COLO829 (cell line): Measurements from ENCODE around the gene HOXD9.

Experiments
- DNase-seq: peaks from one replicate; pipeline ENCODE4 v3.0.0; 2012; ENCODE audit warnings: low spot score

HOXD9 gene

DNA sequence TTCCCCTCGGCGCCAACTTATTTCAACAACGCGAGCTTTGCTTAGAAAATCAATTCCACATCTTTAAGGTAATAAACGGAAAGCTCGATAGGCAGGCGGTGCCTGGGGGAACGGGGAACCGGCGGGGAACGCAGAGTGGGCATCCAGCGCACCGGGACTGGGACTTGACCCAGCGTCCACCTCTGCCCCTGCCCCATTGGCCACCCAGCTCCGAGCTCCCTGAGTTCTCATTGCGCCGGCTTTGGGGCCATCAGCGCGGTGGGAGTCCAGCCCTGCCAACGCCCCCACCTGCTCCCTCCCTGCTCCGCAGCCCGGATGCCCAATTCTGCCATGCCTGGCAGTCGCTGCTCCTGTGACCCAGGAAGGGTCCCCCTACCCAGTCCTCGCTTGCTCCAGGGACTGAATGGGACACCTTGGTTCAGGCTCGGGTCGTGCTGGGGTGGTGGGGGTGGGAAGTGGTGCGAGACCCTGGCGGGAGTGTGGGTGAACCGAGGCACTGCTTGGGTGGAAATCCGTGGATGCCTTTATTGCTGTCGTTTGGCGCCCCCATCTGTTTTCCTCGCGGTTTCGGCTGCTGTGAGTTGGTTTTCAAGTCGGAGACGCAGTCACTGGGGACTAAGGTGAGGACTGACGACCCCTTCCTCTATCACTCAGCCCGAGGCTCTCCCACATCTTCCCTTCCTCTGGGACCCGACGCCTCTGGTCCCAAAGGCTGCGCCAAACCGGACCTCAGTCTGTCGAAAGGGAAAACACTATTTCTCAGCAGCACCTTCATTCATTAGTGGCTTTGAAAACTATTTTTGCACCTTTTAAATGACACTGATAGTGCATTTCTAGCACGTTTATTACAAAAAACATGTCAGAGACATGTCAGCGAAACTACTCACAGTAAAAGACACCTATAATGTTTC lies 36.4 kb upstream of the HOXD9 start:
- peak; percentile 54 for DNase-seq

DNA sequence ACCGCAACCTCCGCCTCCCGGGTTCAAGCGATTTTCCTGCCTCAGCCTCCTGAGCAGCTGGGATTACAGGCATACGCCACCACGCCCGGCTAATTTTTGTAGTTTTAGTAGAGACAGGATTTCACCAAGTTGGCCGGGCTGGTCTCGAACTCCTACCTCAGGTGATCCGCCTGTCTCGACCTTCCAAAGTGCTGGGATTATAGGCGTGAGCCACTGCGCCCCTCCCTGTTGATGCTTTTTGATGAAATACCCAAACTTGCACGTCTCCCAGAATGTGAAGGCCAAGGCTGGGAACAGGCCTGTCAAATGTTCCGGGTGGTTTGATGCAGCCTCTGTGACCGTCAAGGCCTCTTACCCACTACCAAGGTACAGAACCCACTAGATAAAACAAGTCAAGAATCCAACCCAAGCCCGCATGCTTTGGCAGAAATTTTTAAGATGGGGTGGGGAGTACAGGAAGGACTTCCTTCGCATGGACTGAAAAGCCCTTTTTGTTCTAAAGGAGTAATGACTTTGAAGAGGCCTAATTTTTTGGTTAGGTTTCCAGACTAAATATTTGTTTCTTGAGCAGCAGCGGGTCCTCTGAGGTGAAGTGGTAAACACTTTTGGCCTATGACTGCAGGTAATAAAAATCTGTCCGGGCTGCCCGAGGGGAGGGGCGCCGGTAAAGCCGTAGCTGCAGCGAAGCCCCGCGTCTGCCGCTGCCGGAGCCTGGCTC lies 35.0 kb upstream of the HOXD9 start:
- no peak for DNase-seq

DNA sequence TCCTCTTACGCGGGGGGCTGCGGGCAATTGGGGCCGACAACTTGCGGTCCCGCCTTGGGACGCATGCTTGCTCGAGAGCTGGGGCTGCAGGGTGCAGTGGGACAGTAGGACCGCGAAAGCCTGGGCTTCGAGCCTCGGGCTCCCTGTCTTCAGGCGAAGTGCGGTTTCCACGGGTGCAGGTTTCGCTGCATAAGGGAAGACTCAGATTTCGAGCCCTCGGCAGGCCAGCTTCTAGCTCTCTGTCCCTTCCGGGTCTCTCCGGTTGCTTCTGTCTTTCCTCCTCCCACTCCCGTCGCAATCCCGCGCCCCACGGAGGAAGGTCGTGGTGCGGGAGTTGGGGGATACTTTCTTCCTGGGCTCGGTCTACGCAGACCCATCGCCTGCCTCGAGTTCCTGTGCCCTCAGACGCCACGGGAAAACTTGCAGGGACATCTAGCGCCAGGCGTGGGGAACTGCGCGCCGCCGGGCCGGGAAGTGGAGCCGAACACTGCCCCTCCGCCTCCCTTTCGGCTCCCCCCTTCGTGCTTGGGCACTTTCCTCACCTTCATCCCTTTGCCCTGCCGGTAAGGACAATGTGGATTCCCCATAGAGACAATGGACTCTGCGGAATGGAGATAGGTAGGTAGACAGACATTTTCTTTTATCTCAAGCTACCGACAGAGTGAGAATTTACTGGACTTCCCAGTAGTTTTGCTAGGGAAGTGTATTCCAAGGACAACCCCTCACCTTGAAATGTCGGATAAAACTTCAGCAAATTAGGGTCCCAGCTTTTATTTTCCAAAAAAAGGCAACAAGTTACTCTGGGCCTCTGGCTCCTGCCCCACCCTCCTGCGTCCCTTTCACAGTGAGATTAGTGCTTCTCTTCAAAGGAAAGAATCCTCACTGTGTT lies 34.2 kb upstream of the HOXD9 start:
- peak; percentile 57 for DNase-seq

DNA sequence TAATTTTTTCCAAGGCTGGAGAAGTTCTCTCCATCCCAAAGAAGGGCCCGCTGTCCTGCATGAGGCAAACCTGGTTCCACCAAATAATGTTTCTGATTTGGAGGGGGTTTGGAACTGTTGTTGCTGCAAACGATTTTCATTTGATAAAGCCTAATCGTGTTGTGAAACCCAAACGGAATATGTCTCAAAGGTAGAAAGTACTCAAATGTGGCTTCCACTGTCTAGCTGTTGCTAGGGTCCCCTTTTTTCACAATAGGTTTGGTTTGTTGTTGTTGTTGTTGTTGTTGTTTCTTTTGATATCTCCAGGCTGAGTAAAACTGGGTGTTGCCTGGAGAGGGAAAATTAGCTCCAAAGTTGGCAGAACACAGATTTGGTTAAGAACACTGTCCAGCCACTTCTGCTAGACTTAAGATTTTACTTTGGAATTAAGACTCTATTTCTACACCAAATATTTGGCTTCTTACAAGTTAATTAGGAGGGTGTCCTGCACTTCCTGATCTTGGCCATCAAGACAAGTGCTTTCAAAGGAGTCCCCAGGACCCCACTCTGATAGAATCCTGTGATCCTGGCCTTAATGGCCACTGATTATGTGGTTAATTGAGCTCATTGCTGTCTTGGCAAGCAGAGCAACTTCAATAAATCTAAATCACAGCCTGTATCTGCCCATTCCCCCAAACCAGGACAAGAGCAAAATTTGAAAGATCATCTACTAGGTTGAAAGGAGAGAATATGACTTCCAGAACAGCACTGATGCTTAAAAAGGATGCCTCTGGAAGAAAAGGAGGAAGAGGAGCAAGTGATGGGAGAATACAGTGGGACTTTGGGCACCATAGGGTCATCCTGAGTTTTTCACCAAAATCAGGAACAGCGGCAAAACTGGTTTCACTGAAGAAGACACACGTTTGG lies 33.3 kb upstream of the HOXD9 start:
- no peak for DNase-seq

DNA sequence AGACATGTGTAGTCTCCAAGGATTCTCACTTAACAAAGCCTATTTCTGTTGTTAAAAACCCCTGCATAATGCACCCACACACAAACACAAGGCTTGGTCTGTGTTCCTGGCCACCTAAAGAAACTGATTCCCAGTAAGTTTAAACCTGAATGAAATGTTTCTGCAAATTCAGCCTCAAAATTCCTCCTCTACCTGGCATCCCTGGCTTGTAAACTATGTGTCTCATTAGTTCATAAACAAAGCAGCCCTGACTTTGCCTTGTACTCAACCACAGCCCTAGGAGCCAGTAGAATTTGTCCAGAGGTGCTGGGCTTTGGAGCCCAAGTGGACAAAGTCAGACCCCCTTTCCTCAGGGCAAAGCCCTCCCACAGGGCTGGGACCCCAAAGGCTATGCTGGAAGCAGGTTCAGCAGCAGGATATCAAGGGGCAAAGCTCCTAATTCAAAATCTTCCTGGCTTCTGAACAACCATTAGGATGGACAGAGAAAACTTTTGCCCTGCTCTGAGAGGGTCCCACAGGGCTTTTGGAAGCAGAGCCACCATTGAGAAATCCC lies 32.6 kb upstream of the HOXD9 start:
- DNase-seq = no peak

DNA sequence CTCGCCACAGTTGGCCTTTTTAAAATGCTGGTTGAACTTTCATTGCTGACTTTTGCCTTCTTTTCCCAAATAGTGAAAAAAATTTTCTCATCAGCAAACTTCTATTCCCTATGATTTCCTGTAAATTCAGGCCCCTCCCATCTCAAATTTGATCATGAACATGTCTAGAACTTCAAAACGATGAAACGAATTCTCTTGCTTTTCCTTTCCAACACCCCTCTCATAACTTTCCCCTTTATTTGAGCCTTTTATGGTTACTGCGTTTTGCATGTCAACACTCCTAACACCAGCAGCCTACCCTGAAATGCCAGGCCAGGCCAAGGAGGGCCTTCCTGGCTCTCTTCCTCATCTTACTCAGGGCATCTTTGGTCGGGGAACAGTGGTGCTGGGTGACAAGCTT lies 31.7 kb upstream of the HOXD9 start:
- no peak for DNase-seq

DNA sequence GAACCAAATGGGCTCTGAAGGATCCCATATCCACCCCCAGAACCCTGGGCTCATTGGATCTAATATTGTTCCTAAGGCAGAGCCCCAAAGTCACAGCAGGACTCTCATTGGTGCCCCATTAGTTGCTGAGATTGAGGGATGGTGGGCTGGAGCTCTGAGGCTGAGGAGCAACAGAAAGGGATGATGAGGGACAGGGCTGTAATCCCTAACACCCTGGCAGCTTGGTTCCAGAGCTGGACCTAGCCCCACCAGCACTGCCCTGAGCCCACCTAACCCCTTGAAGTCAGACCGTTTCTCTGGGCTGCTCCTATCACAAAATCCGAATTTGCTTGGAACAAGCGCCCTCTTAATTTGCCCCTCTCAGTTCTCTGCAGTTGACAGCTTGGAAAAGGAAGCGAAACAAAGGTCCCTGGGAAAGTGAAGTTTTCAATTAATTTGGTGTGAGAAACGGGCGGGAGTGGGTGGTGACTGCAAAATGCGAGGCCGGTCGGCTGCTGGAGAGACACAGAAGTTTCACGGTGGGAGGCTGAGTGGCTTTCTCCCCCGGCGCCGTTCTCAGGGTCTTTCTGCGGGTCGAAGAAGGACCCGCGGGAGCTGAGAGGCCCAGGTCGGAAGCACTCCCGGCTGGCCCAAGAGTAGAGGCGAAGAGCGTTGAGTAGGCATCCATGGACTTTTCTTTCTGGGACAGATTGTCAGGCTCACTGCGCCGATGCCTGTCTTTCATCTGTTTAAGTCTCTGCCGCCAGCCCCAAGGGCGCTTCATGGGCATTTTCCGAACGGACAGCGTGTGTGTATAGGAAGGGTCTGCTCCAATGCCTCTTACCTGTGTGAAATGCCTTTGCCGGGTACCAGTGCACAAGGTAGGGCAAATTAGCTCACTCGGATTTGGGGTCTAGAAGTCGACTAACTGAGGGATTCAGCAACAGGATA lies 30.9 kb upstream of the HOXD9 start:
- no peak for DNase-seq

DNA sequence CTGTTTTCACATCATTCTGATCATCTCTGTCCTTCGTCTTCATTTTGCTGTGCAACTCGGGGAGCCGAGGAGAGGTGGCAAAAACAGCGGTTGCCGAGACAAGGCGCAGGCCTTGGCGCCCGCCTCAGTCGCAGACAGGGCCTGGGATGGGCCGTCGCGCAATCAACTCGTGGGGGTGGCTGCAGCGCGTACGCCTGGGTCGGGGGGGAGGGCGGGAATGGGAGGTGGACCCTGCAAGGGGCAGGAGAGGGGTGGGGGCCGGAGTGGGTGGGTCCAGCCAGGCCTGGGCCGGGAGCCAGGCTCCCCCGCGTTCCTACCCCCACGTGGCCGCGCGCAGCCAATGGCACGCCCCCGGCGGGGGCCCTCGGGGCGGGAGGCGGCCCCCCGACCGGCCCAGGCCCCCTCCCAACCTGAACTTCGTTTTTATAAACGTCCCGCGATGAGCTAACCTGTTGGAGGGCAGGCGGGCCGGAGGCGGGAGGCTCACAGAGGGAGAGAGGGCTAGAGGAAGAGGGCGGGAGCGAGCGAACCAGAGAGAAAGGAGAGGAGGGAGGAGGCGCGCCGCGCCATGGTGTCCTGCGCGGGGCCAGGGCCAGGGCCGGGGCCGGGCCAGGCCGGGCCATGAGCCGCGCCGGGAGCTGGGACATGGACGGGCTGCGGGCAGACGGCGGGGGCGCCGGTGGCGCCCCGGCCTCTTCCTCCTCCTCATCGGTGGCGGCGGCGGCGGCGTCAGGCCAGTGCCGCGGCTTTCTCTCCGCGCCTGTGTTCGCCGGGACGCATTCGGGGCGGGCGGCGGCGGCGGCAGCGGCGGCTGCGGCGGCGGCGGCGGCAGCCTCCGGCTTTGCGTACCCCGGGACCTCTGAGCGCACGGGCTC lies 30.0 kb upstream of the HOXD9 start, which contains the start of gene HOXD13:
Gene HOXD13 (plus strand): TSS at position 452 of the 875 bp plus-strand sequence. CDS start 170 bp downstream, at position 622.
- no peak for DNase-seq

DNA sequence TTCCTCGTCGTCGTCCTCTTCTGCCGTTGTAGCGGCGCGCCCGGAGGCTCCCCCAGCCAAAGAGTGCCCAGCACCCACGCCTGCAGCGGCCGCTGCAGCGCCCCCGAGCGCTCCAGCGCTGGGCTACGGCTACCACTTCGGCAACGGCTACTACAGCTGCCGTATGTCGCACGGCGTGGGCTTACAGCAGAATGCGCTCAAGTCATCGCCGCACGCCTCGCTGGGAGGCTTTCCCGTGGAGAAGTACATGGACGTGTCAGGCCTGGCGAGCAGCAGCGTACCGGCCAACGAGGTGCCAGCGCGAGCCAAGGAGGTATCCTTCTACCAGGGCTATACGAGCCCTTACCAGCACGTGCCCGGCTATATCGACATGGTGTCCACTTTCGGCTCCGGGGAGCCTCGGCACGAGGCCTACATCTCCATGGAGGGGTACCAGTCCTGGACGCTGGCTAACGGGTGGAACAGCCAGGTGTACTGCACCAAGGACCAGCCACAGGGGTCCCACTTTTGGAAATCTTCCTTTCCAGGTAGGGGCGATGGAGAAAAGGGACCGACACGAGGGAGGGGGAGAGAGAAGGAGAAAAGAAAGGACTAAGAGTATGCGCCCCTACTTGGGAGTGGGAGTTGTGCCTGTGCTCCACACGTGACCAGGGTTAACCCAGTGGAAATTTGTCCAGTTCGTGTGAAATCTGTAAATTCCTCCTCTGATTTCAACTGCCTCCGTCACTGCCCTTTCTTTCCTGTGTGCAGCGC lies 29.2 kb upstream of the HOXD9 start:
- DNase-seq = peak; percentile 46

DNA sequence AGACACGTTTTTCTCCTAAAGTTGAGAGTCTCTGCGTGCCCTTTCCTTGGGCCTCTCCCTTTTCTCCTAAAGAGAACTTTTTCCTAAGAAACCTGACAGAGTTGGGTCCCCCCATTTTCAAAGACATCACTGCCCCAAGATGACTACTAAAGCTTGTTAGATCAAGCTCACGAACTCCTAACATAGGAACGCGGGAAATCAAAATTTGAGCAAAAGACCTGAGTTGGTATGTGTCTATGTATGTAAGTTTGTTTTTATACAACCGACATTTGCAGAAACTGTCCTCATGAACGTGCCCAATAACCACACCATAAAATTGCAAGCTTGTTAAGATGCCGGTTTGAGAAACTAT lies 28.6 kb upstream of the HOXD9 start:
- DNase-seq = no peak

DNA sequence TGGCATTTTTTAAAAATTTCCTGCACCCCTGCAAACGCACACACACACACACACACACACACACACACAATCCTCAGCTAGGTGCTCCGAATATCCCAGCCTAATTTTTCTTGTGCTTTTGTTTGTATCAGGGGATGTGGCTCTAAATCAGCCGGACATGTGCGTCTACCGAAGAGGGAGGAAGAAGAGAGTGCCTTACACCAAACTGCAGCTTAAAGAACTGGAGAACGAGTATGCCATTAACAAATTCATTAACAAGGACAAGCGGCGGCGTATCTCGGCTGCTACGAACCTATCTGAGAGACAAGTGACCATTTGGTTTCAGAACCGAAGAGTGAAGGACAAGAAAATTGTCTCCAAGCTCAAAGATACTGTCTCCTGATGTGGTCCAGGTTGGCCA lies 28.2 kb upstream of the HOXD9 start:
- no peak for DNase-seq

DNA sequence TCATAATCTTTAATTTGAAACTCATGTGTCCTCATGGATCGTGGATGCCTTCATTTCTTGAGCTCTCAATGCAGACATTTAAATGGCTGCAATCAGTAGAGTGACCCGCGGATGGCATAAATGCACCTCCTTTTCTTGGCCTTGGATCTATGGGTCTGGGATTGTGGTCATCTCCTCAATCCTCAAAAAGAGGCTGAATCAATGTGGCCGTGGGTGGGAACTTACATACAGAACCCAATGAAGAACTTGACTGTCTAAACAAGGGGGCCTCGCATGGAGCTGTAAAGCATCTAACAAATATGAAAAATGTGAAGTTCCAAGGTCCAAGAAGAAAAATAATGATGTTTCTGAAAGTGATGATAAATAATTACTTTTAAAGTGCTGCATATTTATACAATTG lies 27.1 kb upstream of the HOXD9 start:
- no peak for DNase-seq

DNA sequence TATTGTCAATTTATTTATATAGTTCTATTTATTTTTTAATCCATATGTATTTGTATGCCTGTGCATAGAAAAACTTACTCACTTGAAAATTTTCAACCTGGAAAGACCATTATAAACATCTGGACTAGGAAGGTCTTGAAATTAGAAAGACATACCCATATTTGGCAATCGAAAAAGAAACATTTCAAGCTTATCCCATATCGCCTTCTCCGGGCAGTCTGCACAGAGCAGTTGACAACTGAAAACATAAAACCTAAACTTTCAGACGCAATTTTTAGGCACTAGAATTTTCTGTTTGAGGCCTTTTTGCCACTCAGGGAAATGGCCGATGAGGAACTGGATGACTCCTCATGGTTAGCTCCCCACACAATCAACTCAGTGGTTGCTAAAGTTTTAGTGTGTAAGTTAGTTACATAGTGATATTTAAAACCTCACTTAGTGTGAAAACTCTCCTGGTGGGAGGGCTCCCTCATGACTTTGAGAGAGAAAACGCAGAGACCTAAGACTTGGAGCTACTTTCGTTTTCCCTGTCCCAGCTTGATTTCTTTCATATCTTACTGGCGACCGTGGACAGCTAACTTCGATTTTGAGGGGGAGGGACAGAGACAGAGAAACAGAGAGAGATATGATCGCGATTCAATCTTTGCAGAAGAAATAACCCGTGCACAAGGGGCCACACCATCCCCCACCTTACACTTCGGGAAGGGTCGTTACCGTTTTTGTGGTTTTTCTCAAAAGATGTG lies 26.1 kb upstream of the HOXD9 start:
- DNase-seq = peak; percentile 48

DNA sequence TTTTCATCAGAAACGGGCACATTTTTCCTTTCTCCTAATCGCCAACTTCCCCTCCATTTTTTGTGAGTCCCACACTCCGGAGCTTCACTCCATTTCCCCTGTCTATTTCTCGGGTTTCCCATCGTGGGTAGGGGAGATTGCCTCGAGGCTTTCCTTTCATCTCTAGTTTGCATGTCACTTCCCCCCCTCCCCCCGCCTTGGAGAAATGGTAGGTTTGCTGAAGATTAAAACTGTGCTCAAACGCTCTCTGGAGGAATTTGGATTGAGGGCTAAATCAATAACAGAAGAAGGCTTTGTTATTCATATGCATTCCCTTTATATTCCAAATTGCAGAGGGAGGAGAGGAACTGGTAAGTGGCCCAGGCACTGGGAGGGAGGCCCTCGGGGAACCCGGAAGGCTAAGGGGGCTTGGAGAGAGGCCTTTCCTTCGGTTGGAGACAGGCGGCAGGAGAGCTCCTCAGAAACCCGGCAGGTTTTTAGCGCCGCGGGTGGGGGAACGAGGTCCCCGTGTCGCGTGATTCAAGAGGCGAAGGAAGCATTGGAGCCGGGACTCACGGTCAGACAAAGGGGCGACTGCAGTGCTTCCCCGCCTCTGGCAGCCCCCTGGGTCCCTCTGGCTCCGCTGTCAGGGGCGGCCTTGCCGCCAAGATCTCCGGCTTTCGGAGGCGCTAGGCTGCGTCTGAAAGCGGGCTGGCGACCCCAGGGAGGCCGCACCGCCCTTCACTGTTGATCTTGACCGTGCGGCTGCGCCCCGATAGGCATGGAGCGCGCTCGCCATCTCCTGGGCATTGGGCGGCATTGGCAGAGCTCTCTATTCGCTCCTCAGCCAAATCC lies 25.3 kb upstream of the HOXD9 start:
- peak; percentile 79 for DNase-seq

DNA sequence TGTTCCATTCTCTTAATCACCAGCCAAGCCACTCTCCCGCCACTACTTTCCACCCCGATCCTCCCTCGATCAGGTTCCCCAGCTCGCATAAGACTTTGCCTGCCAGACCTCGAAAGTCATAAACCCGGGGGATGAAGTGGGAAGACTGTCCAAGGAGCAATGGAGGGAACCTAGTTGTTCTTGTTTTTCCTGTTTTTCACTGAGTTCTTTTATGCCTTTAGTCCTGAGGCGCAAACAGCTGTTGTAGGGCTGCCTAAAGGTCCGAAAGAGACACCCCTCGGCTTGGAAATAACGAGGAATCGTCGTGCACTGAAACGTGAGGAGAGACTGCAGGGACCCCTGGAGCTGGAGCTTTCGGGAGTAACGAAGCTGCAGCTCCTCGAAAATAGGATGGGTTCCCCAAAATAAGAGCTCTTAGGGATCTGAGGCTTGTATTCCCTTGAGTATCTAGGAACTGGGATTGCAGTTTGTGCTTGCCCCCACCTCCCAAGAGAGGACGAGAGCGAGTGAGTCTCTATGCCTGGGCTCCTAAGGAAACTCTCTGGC lies 24.6 kb upstream of the HOXD9 start:
- DNase-seq = no peak
